Measurements from ENCODE around the gene FEZ2. TPM values are rescaled to one million over a fixed set of nuclear protein-coding genes. Genes with fewer than 3 reads are reported as not detected.

The FEZ2 gene
- total and polyA plus RNA-seq, 2 of the 8 experiments (the other 6 are each of a cell fraction or from before 2014, with no cell fraction given) = 7.5 to 16.4 TPM

DNA sequence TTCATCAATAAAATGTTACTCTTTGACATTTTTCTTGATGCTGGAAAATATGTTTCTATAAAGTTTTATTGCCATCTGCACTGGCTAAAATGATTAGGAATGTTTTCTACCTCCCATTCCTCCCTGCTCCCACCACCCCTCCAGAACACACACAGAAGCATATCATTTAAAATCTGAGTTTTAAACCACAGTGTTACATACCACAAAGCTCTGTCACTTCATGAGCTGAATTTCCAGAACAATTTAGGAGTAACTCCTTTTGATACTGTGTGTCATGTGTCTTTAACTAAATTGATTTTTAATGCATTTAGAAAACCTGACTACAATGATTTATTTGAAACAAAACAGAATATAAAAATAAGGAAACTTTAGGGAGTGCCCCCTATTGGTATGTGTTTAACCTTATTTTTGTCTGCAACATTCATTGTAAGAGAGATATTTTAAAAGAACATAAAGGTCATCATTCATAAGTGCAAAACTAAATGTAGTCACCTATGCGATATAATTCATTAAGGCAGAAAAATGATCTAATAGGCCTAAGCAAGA lies 52.0 kb downstream of the FEZ2 start (continued):
- TF ChIP-seq, protein P1, sequence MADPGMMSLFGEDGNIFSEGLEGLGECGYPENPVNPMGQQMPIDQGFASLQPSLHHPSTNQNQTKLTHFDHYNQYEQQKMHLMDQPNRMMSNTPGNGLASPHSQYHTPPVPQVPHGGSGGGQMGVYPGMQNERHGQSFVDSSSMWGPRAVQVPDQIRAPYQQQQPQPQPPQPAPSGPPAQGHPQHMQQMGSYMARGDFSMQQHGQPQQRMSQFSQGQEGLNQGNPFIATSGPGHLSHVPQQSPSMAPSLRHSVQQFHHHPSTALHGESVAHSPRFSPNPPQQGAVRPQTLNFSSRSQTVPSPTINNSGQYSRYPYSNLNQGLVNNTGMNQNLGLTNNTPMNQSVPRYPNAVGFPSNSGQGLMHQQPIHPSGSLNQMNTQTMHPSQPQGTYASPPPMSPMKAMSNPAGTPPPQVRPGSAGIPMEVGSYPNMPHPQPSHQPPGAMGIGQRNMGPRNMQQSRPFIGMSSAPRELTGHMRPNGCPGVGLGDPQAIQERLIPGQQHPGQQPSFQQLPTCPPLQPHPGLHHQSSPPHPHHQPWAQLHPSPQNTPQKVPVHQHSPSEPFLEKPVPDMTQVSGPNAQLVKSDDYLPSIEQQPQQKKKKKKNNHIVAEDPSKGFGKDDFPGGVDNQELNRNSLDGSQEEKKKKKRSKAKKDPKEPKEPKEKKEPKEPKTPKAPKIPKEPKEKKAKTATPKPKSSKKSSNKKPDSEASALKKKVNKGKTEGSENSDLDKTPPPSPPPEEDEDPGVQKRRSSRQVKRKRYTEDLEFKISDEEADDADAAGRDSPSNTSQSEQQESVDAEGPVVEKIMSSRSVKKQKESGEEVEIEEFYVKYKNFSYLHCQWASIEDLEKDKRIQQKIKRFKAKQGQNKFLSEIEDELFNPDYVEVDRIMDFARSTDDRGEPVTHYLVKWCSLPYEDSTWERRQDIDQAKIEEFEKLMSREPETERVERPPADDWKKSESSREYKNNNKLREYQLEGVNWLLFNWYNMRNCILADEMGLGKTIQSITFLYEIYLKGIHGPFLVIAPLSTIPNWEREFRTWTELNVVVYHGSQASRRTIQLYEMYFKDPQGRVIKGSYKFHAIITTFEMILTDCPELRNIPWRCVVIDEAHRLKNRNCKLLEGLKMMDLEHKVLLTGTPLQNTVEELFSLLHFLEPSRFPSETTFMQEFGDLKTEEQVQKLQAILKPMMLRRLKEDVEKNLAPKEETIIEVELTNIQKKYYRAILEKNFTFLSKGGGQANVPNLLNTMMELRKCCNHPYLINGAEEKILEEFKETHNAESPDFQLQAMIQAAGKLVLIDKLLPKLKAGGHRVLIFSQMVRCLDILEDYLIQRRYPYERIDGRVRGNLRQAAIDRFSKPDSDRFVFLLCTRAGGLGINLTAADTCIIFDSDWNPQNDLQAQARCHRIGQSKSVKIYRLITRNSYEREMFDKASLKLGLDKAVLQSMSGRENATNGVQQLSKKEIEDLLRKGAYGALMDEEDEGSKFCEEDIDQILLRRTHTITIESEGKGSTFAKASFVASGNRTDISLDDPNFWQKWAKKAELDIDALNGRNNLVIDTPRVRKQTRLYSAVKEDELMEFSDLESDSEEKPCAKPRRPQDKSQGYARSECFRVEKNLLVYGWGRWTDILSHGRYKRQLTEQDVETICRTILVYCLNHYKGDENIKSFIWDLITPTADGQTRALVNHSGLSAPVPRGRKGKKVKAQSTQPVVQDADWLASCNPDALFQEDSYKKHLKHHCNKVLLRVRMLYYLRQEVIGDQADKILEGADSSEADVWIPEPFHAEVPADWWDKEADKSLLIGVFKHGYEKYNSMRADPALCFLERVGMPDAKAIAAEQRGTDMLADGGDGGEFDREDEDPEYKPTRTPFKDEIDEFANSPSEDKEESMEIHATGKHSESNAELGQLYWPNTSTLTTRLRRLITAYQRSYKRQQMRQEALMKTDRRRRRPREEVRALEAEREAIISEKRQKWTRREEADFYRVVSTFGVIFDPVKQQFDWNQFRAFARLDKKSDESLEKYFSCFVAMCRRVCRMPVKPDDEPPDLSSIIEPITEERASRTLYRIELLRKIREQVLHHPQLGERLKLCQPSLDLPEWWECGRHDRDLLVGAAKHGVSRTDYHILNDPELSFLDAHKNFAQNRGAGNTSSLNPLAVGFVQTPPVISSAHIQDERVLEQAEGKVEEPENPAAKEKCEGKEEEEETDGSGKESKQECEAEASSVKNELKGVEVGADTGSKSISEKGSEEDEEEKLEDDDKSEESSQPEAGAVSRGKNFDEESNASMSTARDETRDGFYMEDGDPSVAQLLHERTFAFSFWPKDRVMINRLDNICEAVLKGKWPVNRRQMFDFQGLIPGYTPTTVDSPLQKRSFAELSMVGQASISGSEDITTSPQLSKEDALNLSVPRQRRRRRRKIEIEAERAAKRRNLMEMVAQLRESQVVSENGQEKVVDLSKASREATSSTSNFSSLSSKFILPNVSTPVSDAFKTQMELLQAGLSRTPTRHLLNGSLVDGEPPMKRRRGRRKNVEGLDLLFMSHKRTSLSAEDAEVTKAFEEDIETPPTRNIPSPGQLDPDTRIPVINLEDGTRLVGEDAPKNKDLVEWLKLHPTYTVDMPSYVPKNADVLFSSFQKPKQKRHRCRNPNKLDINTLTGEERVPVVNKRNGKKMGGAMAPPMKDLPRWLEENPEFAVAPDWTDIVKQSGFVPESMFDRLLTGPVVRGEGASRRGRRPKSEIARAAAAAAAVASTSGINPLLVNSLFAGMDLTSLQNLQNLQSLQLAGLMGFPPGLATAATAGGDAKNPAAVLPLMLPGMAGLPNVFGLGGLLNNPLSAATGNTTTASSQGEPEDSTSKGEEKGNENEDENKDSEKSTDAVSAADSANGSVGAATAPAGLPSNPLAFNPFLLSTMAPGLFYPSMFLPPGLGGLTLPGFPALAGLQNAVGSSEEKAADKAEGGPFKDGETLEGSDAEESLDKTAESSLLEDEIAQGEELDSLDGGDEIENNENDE (IDR thresholded peaks at IDR 0.05; ENCODE audit: insufficient replicate concordance, low read length) = no peak
- no peak for TF ChIP-seq BACH1 (IDR thresholded peaks at IDR 0.05; ENCODE audit: low read length)
- TF ChIP-seq CHD2 (IDR thresholded peaks at IDR 0.05; ENCODE audit: low read length) = no peak
- TF ChIP-seq SIRT6 (IDR thresholded peaks at IDR 0.05; ENCODE audit: low read length) = no peak
